ENCODE results near the gene ATG13. TPM values are rescaled to one million over a fixed set of nuclear protein-coding genes. Genes with fewer than 3 reads are reported as not detected.
A peak's percentile ranks its signal among the peaks of the same experiment; 100 is the strongest.

ATG13 gene
- total and polyA plus RNA-seq, 2 of the 4 experiments (the other 2 are of a cell fraction) = 43.0 to 49.7 TPM

GRCh38 chr11:46676436-46677158 lies 59.2 kb downstream of the ATG13 start:
- ChIA-PET POLR2A (ENCODE audit: unreplicated experiment) (no interaction called here), CTCF (no interaction called here)
- ATAC-seq (ENCODE audit: low read depth) = no peak
- no TSS peak for BruUV-seq (replicated peaks)
- no peak overlapping the region for H3K56ac ChIP-seq (ENCODE audit: extremely low read depth, insufficient read depth, low read length)
- H3K23ac ChIP-seq (ENCODE audit: low read depth, low read length) = peak overlapping the region; percentile 1; the same call in 1 of the 2 replicates
- DNase-seq = no peak
- no peak overlapping the region for H3K18ac ChIP-seq (ENCODE audit: low read depth, low read length)
- peaks cover 8% of the 10 kb centered on the region; the same call in 1 of the 2 replicates for H3K9me1 ChIP-seq (ENCODE audit: insufficient read depth, low read length)
- H2BK120ac ChIP-seq (ENCODE audit: low read depth, low read length) = no peak overlapping the region
- intact Hi-C loops (cut with micrococcal nuclease) (no loop called here), in situ Hi-C loops (cut with MboI; ENCODE audit: low sequenced_read_pairs) (no loop called here), dilution Hi-C loops (cut with HindIII; ENCODE audit: low sequenced_read_pairs, unreplicated experiment) (no loop called here)
- peak overlapping the region; percentile 8; the same call in 1 of the 2 replicates for H4K5ac ChIP-seq (ENCODE audit: low read depth, low read length)
- no peak overlapping the region for H3K14ac ChIP-seq (replicated peaks; ENCODE audit: low read depth, low read length)
- no peak overlapping the region for H2BK15ac ChIP-seq (ENCODE audit: low read depth, low read length)
- peaks cover 10% of the 10 kb centered on the region for H3K4me1 ChIP-seq (ENCODE audit: control insufficient read depth, insufficient read depth, low read length)
- H3K4me3 ChIP-seq (ENCODE audit: insufficient read depth, low read depth, low read length) = no peak overlapping the region
- H3K36me3 ChIP-seq (ENCODE audit: control insufficient read depth, insufficient read depth, low read length) = peaks cover 63% of the 10 kb centered on the region
- H3K27ac ChIP-seq (ENCODE audit: insufficient read depth, low read length) = no peak overlapping the region
- H3K4ac ChIP-seq (ENCODE audit: low read depth, low read length) = no peak overlapping the region
- WGBS, 2 experiments (ENCODE audit: extremely low coverage in 2 of 2, insufficient read length in 1 of 2) = 80% methylated on average over 2 of the region's 15 CpGs; no CpG with 5 or more reads in 1 of the 2 experiments
- peak overlapping the region; percentile 3; the same call in 1 of the 2 replicates for H2AK5ac ChIP-seq (ENCODE audit: low read depth, low read length)
- H3K4me2 ChIP-seq (ENCODE audit: low read depth, low read length) = no peak overlapping the region
- no peak overlapping the region for H4K8ac ChIP-seq (ENCODE audit: low read depth in 2 of 2, low read length in 2 of 2)
- H2BK20ac ChIP-seq (ENCODE audit: low read depth, low read length) = no peak overlapping the region
- peak overlapping the region; percentile 66 for H2AK9ac ChIP-seq (replicated peaks; ENCODE audit: low read depth, low read length, poor library complexity)
- no peak overlapping the region for H2AFZ ChIP-seq (replicated peaks; ENCODE audit: low read length, poor library complexity)
- TF ChIP-seq RAD21 (IDR thresholded peaks at IDR 0.05; ENCODE audit: low read length) = no peak
- no peak for TF ChIP-seq RCOR1 (IDR thresholded peaks at IDR 0.05; ENCODE audit: insufficient replicate concordance, low read length)
- TF ChIP-seq NFE2L2 (IDR thresholded peaks at IDR 0.05; ENCODE audit: low read depth, low read length) = no peak
- TF ChIP-seq MXI1 (IDR thresholded peaks at IDR 0.05; ENCODE audit: borderline replicate concordance, low read depth, low read length) = no peak
- TF ChIP-seq CHD1 (IDR thresholded peaks at IDR 0.05; ENCODE audit: low read depth, low read length) = no peak
- no peak for TF ChIP-seq USF2 (IDR thresholded peaks at IDR 0.05; ENCODE audit: low read depth, low read length)
- H3K79me1 ChIP-seq (ENCODE audit: low read depth in 1 of 2, low read length in 2 of 2) = peaks cover 0 to 11% of the 10 kb centered on the region in 2 experiments; a peak in 1 of 4 replicates
- H4K20me1 ChIP-seq (ENCODE audit: insufficient read depth, low read length) = 0 out of 2 replicates have a peak, but pooled peaks cover 3% of the 10 kb centered on the region
- no peaks in the 10 kb centered on the region for H3K27me3 ChIP-seq (ENCODE audit: control insufficient read depth, insufficient read depth, low read length)
- no peaks in the 10 kb centered on the region for H3K9me3 ChIP-seq (ENCODE audit: control insufficient read depth, insufficient read depth, low read length)
- peak overlapping the region; percentile 3 for H2BK5ac ChIP-seq (ENCODE audit: low read depth, low read length, poor library complexity, severe bottlenecking)
- H3K9ac ChIP-seq (ENCODE audit: low read depth, low read length) = no peak overlapping the region
- H4K91ac ChIP-seq (ENCODE audit: insufficient read depth, low read depth, low read length) = no peak overlapping the region

Measured in IMR-90 (cell line).